GM19438 (cell line): ENCODE measurements around the gene ZNF626.
A peak's percentile ranks its signal among the peaks of the same experiment; 100 is the strongest.
"Not testable (repeated sequence)": the region's sequence is repeated elsewhere in the genome, so short reads cannot be mapped to it uniquely, and the experiment has no call there.

Experiments
- ATAC-seq: cut with Tn5 transposase; IDR thresholded peaks from one replicate; pipeline ENCODE4 v1.9.1; 2021; ENCODE audit warnings: low read depth; ENCODE audit not compliant: unreplicated experiment

ZNF626 gene

GRCh38 chr19:20661150-20661819 is at the start of gene ZNF626:
TSS of gene ZNF626 (minus strand) at chr19:20661571. CDS start at chr19:20661446, 125 bp downstream.
- peak; percentile 71 for ATAC-seq

- ATAC-seq = no peak
Measured at GRCh38 chr19:20669263-20669662, 7.9 kb upstream of the ZNF626 start.

DNA sequence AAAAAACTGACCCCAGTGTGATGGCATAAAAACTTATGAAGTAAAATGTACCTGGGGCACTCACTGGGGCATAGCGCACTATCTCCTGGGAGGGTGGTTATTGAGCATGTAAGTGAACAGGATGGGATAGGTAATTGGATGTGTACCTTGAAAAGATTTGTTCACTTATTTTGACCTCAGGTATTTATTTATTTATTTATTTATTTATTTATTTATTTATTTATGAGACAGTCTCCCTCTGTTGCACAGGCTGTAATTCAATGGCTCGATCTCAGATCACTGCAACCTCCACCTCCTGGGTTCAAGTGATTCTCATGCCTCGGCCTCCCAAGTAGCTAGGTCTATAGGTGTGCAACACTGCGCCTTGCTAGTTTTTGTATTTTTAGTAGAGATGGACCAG is 5.9 kb upstream of the ZNF626 start:
- no peak for ATAC-seq

DNA sequence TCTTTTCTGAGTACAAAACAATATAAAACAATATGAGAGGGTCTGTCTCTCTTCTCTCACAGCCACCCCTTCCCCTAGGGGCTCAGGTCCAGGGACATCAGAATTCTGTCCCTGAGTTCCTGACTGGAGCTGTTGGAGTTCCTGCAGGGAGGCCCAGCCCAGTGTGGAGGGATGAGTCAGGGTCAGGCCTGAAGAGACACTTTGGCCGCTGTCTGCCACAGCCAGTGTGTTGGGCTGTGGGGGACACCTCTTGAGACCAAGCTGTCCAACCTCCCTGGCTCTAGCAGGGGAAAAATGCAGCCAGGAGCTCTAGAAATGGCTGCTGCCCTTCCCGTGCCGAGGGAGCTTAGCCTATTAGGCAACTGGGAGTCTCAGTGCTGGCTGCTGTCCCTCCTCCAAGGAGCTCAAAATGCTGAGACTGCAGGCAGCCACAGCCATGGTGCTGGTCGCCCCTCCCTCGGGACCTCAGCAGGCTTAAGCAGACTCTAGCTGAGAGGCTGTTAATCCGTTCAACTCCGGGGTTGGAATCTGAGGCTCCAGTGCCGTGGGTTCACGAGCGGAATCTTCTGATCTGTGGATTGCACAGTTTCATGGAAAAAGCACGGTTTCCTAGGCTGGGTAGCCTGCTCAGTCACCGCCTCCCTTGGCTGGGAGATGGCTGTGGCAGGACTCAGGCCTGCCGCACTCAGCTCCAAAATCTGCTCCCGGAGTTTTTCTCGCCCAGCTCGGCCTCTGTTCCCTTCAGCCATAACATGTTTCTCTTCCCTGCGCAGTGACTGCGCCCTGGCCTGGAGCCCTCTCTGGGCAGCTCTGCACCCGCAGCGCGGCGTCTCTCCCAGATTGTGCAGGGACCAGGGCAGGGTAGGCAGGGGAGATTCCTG is 3.8 kb upstream of the ZNF626 start:
- no peak for ATAC-seq

DNA sequence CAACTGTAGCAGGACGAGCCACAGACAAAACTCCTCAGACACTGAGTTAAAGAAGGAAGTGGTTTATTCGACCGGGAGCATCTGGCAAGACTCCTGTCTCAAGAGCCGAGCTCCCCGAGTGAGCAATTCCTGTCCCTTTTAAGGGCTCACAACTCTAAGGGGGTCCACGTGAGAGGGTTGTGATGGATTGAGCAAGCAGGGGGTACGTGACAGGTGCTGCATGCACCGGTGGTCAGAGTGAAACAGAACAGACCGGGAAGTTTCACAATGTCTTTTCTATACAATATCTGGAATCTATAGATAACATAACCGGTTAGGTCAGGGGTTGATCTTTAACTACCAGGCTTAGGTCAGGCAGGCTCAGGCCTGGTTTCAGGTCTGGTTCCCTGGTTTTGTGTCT is 3.1 kb upstream of the ZNF626 start:
- ATAC-seq = not testable (repeated sequence)

DNA sequence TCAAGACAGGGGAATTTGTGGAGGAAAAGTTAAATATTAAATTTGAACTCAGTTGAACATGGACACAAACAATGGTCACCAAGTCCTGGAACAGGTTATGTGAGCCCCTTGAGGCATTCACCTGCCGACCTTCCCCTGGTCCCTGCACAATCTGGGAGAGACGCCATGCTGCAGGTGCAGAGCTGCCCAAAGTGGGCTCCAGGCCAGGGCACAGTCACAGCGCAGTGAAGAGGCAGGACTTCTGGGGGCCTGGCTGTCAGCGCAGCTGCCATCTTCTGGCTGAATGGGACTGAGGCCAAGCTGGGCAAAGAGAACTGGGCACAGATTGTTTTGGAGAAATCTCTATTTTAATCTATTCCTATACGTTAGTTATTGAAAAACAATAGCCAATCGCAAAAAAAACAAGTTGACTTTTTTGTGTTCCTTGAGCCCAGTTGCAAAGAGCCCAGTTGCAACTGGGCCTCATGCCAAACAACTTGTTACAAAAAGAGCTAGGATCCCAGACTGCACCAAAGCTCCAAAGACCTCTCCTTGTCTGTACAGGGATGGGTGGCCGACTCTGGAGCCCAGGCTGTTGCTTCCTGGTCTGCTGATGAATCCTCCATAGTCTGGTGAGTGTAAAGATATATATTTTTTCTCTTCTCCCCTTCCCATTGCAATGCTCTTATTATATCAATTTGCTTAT is 1.2 kb upstream of the ZNF626 start:
- no peak for ATAC-seq

- ATAC-seq = no peak
Measured at GRCh38 chr19:20660473-20661140, 764 bp downstream of the ZNF626 start.

- ATAC-seq = no peak
Measured at GRCh38 chr19:20640545-20640944, 20.8 kb downstream of the ZNF626 start.

DNA sequence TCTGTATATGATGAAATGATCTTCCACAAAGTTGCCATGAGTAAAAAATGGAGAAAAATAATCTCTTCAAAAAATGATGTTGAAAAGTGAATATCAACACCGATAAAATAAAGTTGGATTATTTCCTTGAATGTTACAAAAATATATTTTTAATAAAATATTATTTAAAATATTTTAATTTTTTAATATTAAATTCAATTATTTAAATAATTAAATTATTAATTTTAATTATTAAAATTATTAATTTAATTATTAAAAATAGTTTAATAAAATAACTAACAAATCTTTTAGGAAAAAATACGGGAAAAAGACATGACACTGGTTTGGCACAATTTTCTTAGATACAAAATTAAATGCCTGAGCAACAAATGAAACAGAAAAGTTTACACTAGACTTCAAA is 21.3 kb downstream of the ZNF626 start:
- ATAC-seq = no peak

- not testable (repeated sequence) for ATAC-seq
Measured at GRCh38 chr19:20624560-20624959, 36.8 kb downstream of the ZNF626 start.

- ATAC-seq = no peak
Measured at GRCh38 chr19:20616071-20616470, 45.3 kb downstream of the ZNF626 start.

DNA sequence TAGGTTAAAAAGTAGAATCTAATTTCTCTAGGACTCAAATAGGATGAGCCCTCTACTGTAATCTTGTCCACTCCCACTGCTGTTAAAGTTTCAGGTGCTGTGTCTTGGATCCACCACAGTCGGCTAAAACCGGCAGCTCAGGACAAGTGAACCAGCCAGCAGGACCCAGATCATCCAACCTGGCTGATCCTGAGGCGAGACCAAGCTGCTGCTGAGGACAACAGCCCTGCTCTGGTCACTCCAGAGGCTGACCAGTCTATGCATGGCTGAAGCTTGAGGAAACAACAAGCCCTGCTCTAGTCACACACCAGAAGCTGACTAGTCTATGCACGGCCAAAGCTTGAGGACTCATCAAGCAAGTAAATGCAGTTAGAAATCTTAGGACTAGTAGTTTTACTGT is 46.4 kb downstream of the ZNF626 start:
- not testable (repeated sequence) for ATAC-seq

GRCh38 chr19:20612711-20613316 is 48.6 kb downstream of the ZNF626 start:
- ATAC-seq = no peak

GRCh38 chr19:20611866-20612265 is 49.5 kb downstream of the ZNF626 start:
- no peak for ATAC-seq

GRCh38 chr19:20607943-20608342 is 53.4 kb downstream of the ZNF626 start:
- no peak for ATAC-seq
